Left ventricle myocardium inferior (tissue), 1 donor: ENCODE measurements around the gene SKAP2. TPM values are rescaled to one million over a fixed set of nuclear protein-coding genes. Genes with fewer than 3 reads are reported as not detected.

Experiments used
- DNase-seq: peaks from one replicate; pipeline ENCODE4 v3.0.0-alpha.2; 2020
- H3K27ac ChIP-seq: fragments of 200-600 bp; replicated peaks from 2 replicates; pipeline ENCODE4 v1.8.0; 2021
- H3K27me3 ChIP-seq: fragments of 200-600 bp; 2 replicates; pipeline ENCODE4 v1.8.0; 2021; ENCODE audit warnings: low read depth
- H3K36me3 ChIP-seq: fragments of 200-600 bp; 2 replicates; pipeline ENCODE4 v1.8.0; 2021
- H3K4me1 ChIP-seq: fragments of 200-600 bp; 2 replicates; pipeline ENCODE4 v1.8.0; 2021
- H3K4me3 ChIP-seq: fragments of 200-600 bp; 2 replicates; pipeline ENCODE4 v1.8.0; 2021; ENCODE audit warnings: mild to moderate bottlenecking, moderate library complexity
- H3K9me3 ChIP-seq: fragments of 200-600 bp; replicated peaks from 2 replicates; pipeline ENCODE4 v1.8.0; 2021
- CTCF ChIP-seq: fragments of 200-600 bp; IDR thresholded peaks from 2 replicates; pipeline ENCODE4 v1.8.0; 2021; ENCODE audit warnings: antibody characterized with exemption, mild to moderate bottlenecking, borderline replicate concordance
- intact Hi-C: fragments of 100-400 bp; cut with micrococcal nuclease; formaldehyde crosslinking; loops from one replicate; pipeline ENCODE4 v1.11.0; 2022
- total RNA-seq: library from RNA; stranded (reverse); fragmentation: NEBNext Ultra II Directional; extraction: Animal tissue kit (Norgen Biotek cat#: 25700); gene quantifications from one replicate; pipeline ENCODE4 v1.2.1, GENCODE V29; 2021
- donor health status: DM: no; HTN: yes; CAD: no; lungs with severe emphysema.

Gene SKAP2
- total RNA-seq, 1 donor from 2014 or later = 5.2 TPM

GRCh38 chr7:26631601-26632000 is 232.8 kb downstream of the SKAP2 start:
- Histone ChIP-seq H3K4me3 (no peak overlapping the region), H3K27me3 (peaks cover 40% of the 10 kb centered on the region), H3K36me3 (no peaks in the 10 kb centered on the region), H3K27ac (no peak overlapping the region), H3K4me1 (peaks cover 6% of the 10 kb centered on the region), H3K9me3 (no peaks in the 10 kb centered on the region)
- intact Hi-C loops = no loop called here
- no peak for TF ChIP-seq CTCF
- no peak for DNase-seq

- Histone ChIP-seq H3K27me3 (peaks cover 38% of the 10 kb centered on the region), H3K27ac (no peak overlapping the region), H3K4me1 (peaks cover 6% of the 10 kb centered on the region), H3K36me3 (no peaks in the 10 kb centered on the region), H3K9me3 (no peaks in the 10 kb centered on the region), H3K4me3 (no peak overlapping the region)
- TF ChIP-seq CTCF = no peak
- no peak for DNase-seq
- intact Hi-C loops = no loop called here
Measured at GRCh38 chr7:26630941-26631580, 233.3 kb downstream of the SKAP2 start.

GRCh38 chr7:26630361-26630760 is 234.0 kb downstream of the SKAP2 start:
- no peak overlapping the region for H3K27ac ChIP-seq
- no peak for TF ChIP-seq CTCF
- H3K9me3 ChIP-seq = no peaks in the 10 kb centered on the region
- H3K4me1 ChIP-seq = peaks cover 6% of the 10 kb centered on the region
- H3K27me3 ChIP-seq = peaks cover 38% of the 10 kb centered on the region
- intact Hi-C loops = no loop called here
- H3K4me3 ChIP-seq = no peak overlapping the region
- no peaks in the 10 kb centered on the region for H3K36me3 ChIP-seq
- no peak for DNase-seq

GRCh38 chr7:26629696-26630095 is 234.7 kb downstream of the SKAP2 start:
- Histone ChIP-seq H3K27ac (no peak overlapping the region), H3K4me1 (peaks cover 6% of the 10 kb centered on the region), H3K27me3 (peaks cover 39% of the 10 kb centered on the region), H3K36me3 (no peaks in the 10 kb centered on the region), H3K4me3 (no peak overlapping the region), H3K9me3 (no peaks in the 10 kb centered on the region)
- DNase-seq = no peak
- TF ChIP-seq CTCF = no peak
- intact Hi-C loops = no loop called here

GRCh38 chr7:26627891-26628341 is 236.5 kb downstream of the SKAP2 start:
- intact Hi-C loops = no loop called here
- Histone ChIP-seq H3K4me1 (peaks cover 6% of the 10 kb centered on the region), H3K27me3 (peaks cover 35% of the 10 kb centered on the region)

More at GRCh38 chr7:26627891-26628341, 236.5 kb downstream of the SKAP2 start:
- Histone ChIP-seq H3K27ac (no peak overlapping the region), H3K9me3 (no peaks in the 10 kb centered on the region), H3K36me3 (no peaks in the 10 kb centered on the region), H3K4me3 (no peak overlapping the region)
- no peak for TF ChIP-seq CTCF
- DNase-seq = no peak
